ENCODE results near the gene TCF7L2. TPM values are rescaled to one million over a fixed set of nuclear protein-coding genes. Genes with fewer than 3 reads are reported as not detected.

Gene TCF7L2
- total RNA-seq, 1 experiment from 2014 or later, result 22.1 TPM

GRCh38 chr10:113128450-113129070, 178.5 kb downstream of the TCF7L2 start:
- no peak for DNase-seq
- Histone ChIP-seq H3K4me1 (peaks cover 23% of the 10 kb centered on the region), H3K27me3 (no peaks in the 10 kb centered on the region), H3K27ac (no peak overlapping the region), H3K9me3 (replicated peaks) (no peaks in the 10 kb centered on the region), H3K4me3 (no peak overlapping the region), H3K36me3 (peaks cover 4% of the 10 kb centered on the region; the same call in 1 of the 2 replicates)

DNA sequence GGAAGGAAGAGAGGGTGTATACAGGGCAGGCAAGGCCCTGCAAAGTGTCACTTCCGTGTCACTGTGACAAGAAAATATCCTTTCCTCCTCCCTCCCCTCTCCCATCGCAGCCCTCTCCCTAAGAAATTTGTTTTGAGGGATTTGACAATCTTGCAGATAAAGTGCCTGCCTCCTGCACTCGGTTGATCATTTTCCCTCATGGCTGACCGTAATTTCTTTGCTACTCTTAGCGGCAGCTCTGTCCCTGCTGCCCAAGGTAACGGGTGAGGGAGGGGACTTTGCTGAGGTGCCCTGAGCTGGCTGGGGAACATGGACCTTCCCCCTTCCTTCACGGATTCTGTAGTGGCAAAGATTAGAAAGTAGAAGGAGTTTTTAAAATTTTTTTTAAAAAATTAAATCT, 179.1 kb downstream of the TCF7L2 start:
- H3K9me3 ChIP-seq (replicated peaks), result no peaks in the 10 kb centered on the region
- no peaks in the 10 kb centered on the region for H3K27me3 ChIP-seq
- peaks cover 4% of the 10 kb centered on the region; the same call in 1 of the 2 replicates for H3K36me3 ChIP-seq
- peaks cover 26% of the 10 kb centered on the region for H3K4me1 ChIP-seq
- H3K4me3 ChIP-seq, result no peak overlapping the region
- no peak overlapping the region for H3K27ac ChIP-seq
- DNase-seq, result no peak

- H3K4me3 ChIP-seq, result no peak overlapping the region
- H3K27ac ChIP-seq, result no peak overlapping the region
- H3K27me3 ChIP-seq, result no peaks in the 10 kb centered on the region
- no peak for DNase-seq
- peaks cover 4% of the 10 kb centered on the region; the same call in 1 of the 2 replicates for H3K36me3 ChIP-seq
- H3K4me1 ChIP-seq, result peaks cover 26% of the 10 kb centered on the region
- no peaks in the 10 kb centered on the region for H3K9me3 ChIP-seq (replicated peaks)
Measured at GRCh38 chr10:113130014-113130641, 180.1 kb downstream of the TCF7L2 start.

GRCh38 chr10:113131613-113132261, 181.7 kb downstream of the TCF7L2 start:
- Histone ChIP-seq H3K4me3 (peak overlapping the region; percentile 3), H3K4me1 (peaks cover 26% of the 10 kb centered on the region), H3K27me3 (no peaks in the 10 kb centered on the region), H3K9me3 (replicated peaks) (no peaks in the 10 kb centered on the region), H3K27ac (peak overlapping the region; percentile 55), H3K36me3 (no peaks in the 10 kb centered on the region)
- DNase-seq, result peak; percentile 32 to 58

DNA sequence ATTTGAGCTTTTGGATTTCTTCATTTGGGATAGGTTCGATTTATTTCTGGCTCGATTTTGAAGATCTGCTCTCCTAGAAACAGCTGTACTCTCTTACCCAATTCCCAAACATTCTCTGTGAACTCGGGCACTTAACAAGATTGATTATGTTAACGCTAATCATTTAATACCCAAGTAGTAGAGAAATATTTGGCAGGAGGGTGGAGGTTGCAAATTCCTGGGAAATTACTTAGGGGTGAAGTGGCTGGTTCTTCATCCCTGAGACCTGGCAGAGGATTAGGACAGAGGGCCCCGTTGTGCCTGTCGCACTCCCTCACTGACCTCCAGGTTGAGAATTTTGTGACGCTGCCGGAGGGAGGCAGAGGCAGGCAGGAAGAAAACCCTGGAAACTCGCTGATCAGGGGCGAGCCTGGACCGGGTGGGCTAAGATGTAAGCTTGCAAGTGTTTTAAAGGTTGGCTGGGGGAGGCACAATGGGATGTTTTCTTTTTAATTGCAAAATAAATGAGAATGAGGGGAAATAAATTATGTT, 182.6 kb downstream of the TCF7L2 start:
- Histone ChIP-seq H3K9me3 (replicated peaks) (no peaks in the 10 kb centered on the region), H3K27ac (peak overlapping the region; percentile 55), H3K27me3 (no peaks in the 10 kb centered on the region), H3K4me3 (peak overlapping the region; percentile 3), H3K4me1 (peaks cover 26% of the 10 kb centered on the region), H3K36me3 (no peaks in the 10 kb centered on the region)
- peak; percentile 72 to 73 for DNase-seq

DNA sequence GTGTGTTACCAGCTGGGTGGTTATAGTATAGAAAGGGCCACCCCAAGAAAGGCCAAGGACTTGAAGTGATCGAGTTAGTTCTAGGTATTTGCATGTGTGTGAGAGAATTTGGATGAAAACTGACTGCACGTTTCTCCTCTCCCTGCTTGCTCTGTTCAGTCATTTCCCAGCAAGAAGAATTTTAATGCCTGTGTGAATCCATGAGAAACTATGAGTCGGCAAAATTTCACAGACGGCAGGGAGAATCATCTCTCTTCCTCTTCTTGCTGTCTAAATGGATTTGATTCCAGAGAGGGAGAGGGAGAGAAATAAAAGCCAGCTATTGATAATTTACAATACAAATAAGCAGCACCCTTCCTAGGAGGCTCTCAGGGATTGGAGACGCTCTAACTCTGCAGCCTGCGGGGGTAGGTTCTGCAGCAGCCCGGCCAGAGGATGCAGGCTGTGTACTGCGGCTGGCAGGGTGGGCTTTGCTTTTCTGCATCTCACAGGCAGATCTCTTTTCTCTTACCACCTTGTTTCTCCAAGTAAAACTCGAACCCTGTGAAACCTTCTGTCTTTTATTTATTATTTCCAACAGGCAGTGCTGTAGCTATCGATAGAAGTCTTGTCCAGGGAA, 183.6 kb downstream of the TCF7L2 start:
- no peaks in the 10 kb centered on the region for H3K36me3 ChIP-seq
- peak overlapping the region; percentile 55 for H3K27ac ChIP-seq
- no peaks in the 10 kb centered on the region for H3K9me3 ChIP-seq (replicated peaks)
- H3K4me3 ChIP-seq, result no peak overlapping the region
- no peaks in the 10 kb centered on the region for H3K27me3 ChIP-seq
- DNase-seq, result no peak
- H3K4me1 ChIP-seq, result peaks cover 26% of the 10 kb centered on the region

- H3K4me3 ChIP-seq, result no peak overlapping the region
- no peaks in the 10 kb centered on the region for H3K36me3 ChIP-seq
- no peaks in the 10 kb centered on the region for H3K27me3 ChIP-seq
- no peaks in the 10 kb centered on the region for H3K9me3 ChIP-seq (replicated peaks)
- DNase-seq, result no peak
- no peak overlapping the region for H3K27ac ChIP-seq
- H3K4me1 ChIP-seq, result peaks cover 26% of the 10 kb centered on the region
Measured at GRCh38 chr10:113135025-113135424, 185.0 kb downstream of the TCF7L2 start.

GRCh38 chr10:113137941-113138685, 188.1 kb downstream of the TCF7L2 start:
- peaks cover 8% of the 10 kb centered on the region for H3K4me1 ChIP-seq
- no peak overlapping the region for H3K4me3 ChIP-seq
- H3K27me3 ChIP-seq, result no peaks in the 10 kb centered on the region
- no peak overlapping the region for H3K27ac ChIP-seq
- H3K36me3 ChIP-seq, result peaks cover 17% of the 10 kb centered on the region
- DNase-seq, result no peak
- no peaks in the 10 kb centered on the region for H3K9me3 ChIP-seq (replicated peaks)

DNA sequence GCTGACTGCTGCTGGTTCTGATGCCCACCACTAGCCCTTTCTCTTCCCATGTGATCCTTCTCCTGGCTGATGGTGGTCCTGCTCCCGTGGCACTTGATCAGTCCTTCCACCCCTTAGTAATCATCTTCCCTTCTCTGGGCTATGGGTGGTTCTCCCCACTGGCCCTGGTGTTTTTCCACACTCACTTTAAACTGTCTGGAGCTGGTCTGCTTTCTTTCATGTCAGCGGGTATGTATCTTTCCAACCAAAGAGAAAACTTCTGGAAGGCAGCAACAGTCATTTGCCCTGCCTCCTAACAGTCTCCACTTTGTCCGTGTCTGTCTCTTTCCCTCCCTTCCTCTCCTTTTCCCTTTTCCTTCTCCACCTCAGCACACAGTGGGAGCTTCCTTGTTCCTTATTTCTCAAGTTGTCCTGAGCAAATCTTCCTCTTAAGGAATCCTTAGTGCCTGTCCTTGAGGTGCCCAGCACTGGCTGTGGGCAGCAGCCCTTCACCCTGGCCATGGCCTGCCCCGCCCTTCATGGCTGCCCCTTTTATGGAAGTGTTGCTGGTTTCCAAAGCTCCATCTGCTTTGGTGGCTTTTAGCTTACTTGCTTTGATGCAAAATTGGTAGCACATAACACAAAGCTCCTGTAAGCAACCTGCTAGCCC, 189.0 kb downstream of the TCF7L2 start:
- no peak overlapping the region for H3K27ac ChIP-seq

GRCh38 chr10:113139699-113140098, 189.7 kb downstream of the TCF7L2 start:
- H3K4me3 ChIP-seq, result no peak overlapping the region
- H3K9me3 ChIP-seq (replicated peaks), result no peaks in the 10 kb centered on the region
- H3K4me1 ChIP-seq, result no peaks in the 10 kb centered on the region
- H3K27me3 ChIP-seq, result no peaks in the 10 kb centered on the region
- peaks cover 33% of the 10 kb centered on the region for H3K36me3 ChIP-seq
- DNase-seq, result no peak
- no peak overlapping the region for H3K27ac ChIP-seq

More for the DNA sequence above, 189.0 kb downstream of the TCF7L2 start:
- H3K36me3 ChIP-seq, result peaks cover 26% of the 10 kb centered on the region
- DNase-seq, result no peak
- H3K4me1 ChIP-seq, result no peaks in the 10 kb centered on the region
- no peak overlapping the region for H3K4me3 ChIP-seq
- no peaks in the 10 kb centered on the region for H3K9me3 ChIP-seq (replicated peaks)
- H3K27me3 ChIP-seq, result no peaks in the 10 kb centered on the region

DNA sequence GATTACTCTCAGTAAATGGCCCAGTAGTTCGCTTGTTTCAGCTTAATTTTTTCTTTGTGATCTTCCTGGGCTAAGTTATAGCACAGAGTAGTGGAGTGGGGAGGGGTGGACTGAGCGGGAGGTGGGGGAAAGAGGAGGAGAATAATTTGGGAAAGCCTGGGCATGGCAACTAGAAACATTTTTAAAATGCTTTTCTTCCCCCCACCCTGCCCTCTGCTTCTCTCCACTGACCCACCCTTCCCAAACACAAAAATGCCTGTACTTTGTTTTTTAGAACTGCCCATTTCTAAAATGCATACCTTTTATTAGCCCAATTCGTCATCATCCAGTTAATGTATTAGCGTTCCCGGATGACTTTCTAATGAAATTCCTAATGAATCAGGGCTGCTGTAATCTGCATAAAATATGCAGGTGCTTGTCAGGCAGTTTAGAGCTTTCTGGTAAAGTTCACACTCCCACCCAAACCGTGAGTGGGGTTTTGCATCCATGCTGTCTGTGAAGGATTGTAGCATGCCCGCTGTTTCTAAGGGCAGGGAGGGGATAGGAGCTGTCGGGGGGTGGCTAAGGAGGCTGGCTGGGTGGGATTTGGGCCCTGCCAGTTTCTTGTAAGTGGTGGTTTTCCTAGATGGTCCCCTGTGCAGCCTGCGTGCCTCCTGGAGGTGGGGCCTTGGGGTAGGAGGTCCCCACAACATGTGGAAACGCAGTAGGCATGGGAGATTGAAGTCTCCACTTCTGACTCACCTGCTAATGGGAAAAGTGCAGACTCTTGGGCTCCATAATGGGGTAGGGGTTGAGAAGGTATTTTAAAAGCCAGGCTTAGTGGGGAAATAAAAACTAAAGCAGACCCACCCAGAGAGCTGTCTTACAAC, 190.3 kb downstream of the TCF7L2 start:
- Histone ChIP-seq H3K27me3 (no peaks in the 10 kb centered on the region), H3K36me3 (peaks cover 37% of the 10 kb centered on the region), H3K4me3 (no peak overlapping the region), H3K9me3 (replicated peaks) (no peaks in the 10 kb centered on the region), H3K27ac (no peak overlapping the region), H3K4me1 (no peaks in the 10 kb centered on the region)
- DNase-seq, result no peak

- no peak for DNase-seq
- peaks cover 54% of the 10 kb centered on the region for H3K36me3 ChIP-seq
- no peaks in the 10 kb centered on the region for H3K27me3 ChIP-seq
- H3K4me1 ChIP-seq, result no peaks in the 10 kb centered on the region
- no peak overlapping the region for H3K27ac ChIP-seq
- H3K4me3 ChIP-seq, result no peak overlapping the region
- H3K9me3 ChIP-seq (replicated peaks), result no peaks in the 10 kb centered on the region
Measured at GRCh38 chr10:113142601-113143362, 192.7 kb downstream of the TCF7L2 start.

DNA sequence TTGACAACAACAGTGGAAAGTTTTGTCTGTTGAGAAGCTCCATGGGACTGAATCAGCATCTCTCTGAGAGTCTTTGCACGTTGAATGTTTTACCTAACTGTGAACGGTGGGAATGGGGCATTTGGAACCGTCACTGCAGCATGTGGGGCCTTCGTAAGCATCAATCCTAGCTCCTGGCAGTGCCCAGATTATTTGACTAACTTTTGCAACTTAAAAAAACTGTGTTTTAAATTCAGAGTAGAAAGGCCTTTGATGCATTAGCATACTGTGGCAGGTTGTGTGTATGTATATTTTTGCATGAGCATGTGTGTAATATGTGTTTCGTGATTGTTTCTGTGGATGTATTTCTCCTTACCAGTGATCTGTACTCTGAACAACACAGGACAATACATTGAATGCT, 194.5 kb downstream of the TCF7L2 start:
- Histone ChIP-seq H3K4me3 (no peak overlapping the region), H3K4me1 (no peaks in the 10 kb centered on the region), H3K27ac (no peak overlapping the region), H3K9me3 (replicated peaks) (no peaks in the 10 kb centered on the region), H3K27me3 (no peaks in the 10 kb centered on the region), H3K36me3 (peaks cover 68% of the 10 kb centered on the region)
- no peak for DNase-seq

Measured in SJCRH30 (cell line).